Right lobe of liver (tissue), 6 donors: ENCODE results near the gene CCZ1. TPM values are rescaled to one million over a fixed set of nuclear protein-coding genes. Genes with fewer than 3 reads are reported as not detected.
"Not testable (repeated sequence)": the region's sequence is repeated elsewhere in the genome, so short reads cannot be mapped to it uniquely, and the experiment has no call there.

Experiments
- ATAC-seq, 4 donors: fragments of 200-7000 bp; cut with Tn5 transposase; one replicate each; pipeline ENCODE4 v1.9.1; 2020; ENCODE audit warnings: mild to moderate bottlenecking in 4 of 4, moderate library complexity in 4 of 4
- DNase-seq, 3 donors: peaks; one replicate each; pipeline ENCODE4 v3.0.0-alpha.2; 2020
- H3K27ac ChIP-seq, 3 donors: fragments of 200-600 bp; one replicate each; pipeline ENCODE4 v1.8.0; 2022
- H3K27me3 ChIP-seq, 2 donors: fragments of 200-600 bp; one replicate each; pipeline ENCODE4 v1.8.0; 2022
- H3K36me3 ChIP-seq, 4 donors: fragments of 200-600 bp; sonication (generic) in 1 of 4; one replicate each; pipeline versions ENCODE4 v1.5.1 to v1.8.0; 2017 to 2022; ENCODE audit warnings: control low read depth in 1 of 4
- H3K4me1 ChIP-seq, 4 donors: fragments of 200-600 bp; sonication (generic) in 1 of 4; one replicate each; pipeline versions ENCODE4 v1.5.1 to v1.8.0; 2017 to 2022; ENCODE audit warnings: control low read depth in 1 of 4
- H3K4me3 ChIP-seq, 3 donors: fragments of 200-600 bp; one replicate each; pipeline ENCODE4 v1.8.0; 2022
- H3K9me3 ChIP-seq, 4 donors: fragments of 200-600 bp; sonication (generic) in 1 of 4; one replicate each; pipeline versions ENCODE4 v1.5.1 to v1.8.0; 2017 to 2022; ENCODE audit warnings: control low read depth in 1 of 4
- POLR2A ChIP-seq: fragments of 450-650 bp; IDR thresholded peaks from one replicate; pipeline ENCODE4 v1.6.1; 2017; ENCODE audit warnings: antibody characterized with exemption, mild to moderate bottlenecking
- WGBS: methylation state at CpG from one replicate; pipeline ENCODE4 v1.1.6; 2018; ENCODE audit warnings: low coverage, low lambda C conversion rate; ENCODE audit not compliant: insufficient coverage; ENCODE audit errors: missing lambda C conversion rate; 5-methylcytosine and 5-hydroxymethylcytosine counted together
- intact Hi-C, 2 donors: fragments of 100-400 bp; cut with DNase I; formaldehyde crosslinking; loops; one replicate each; pipeline versions ENCODE4 v1.11.2 to v1.14.1; 2022
- total RNA-seq, 6 experiments: library from RNA; depleted of rRNA in 2 of 6; stranded (reverse); fragments of >200 nt in 2 of 6; fragmentation: NEBNext Ultra II Directional in 3 of 6; extraction: Animal tissue kit (Norgen Biotek cat#: 25700) in 3 of 6; gene quantifications; one replicate each; pipeline versions ENCODE4 v1.1.0 to v1.2.4, GENCODE V29; 2016 to 2023
- TF ChIP-seq, protein P1 (sequence below), 4 donors: fragments of 200-600 bp in 3 of 4; fragments of 450-650 bp in 1 of 4; IDR thresholded peaks; one replicate each; pipeline versions ENCODE4 v1.5.1 to v1.8.0; 2016 to 2022; ENCODE audit warnings: antibody characterized with exemption in 4 of 4, mild to moderate bottlenecking in 2 of 4
- donor health status: DM: no; HTN: yes; CAD: no.
- donor health status: DM: no; HTN: no; CAD: no.
- donor health status: DM: no; HTN: no; CAD: no.
- donor health status: DM: no; HTN: yes; CAD: no.
- donor health status: DM: no; HTN: yes; CAD: no.

CCZ1 gene
- total RNA-seq, 6 experiments from 2014 or later: 18.8 to 35.5 (median 26.6) TPM

DNA sequence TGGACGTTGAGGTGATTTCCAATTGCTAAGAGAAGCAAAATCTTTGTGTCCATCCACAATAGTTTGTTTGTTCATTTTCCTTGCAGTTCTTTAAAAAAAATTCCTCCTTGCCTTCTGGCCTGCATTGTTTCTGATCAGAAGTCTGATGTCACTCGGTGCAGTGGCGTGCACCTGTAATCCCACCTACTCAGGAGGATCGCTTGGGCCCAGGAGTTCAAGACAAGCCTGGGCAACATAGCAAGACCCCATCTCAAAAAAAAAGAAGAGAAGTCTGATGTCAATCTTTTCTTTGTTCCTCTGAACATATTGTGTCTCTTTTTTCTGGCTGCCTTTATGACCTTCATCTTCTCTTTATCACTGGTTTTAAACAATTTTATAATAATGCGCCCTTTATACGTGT, 31.5 kb upstream of the CCZ1 start:
- H3K27ac ChIP-seq: no peak overlapping the region
- H3K36me3 ChIP-seq: no peaks in the 10 kb centered on the region
- WGBS: 77% methylated on average over 3 of the region's 6 CpGs
- no peaks in the 10 kb centered on the region for H3K27me3 ChIP-seq
- H3K4me1 ChIP-seq: no peaks in the 10 kb centered on the region
- ATAC-seq (no peak), DNase-seq (no peak)
- TF ChIP-seq POLR2A: no peak
- TF ChIP-seq, protein P1, sequence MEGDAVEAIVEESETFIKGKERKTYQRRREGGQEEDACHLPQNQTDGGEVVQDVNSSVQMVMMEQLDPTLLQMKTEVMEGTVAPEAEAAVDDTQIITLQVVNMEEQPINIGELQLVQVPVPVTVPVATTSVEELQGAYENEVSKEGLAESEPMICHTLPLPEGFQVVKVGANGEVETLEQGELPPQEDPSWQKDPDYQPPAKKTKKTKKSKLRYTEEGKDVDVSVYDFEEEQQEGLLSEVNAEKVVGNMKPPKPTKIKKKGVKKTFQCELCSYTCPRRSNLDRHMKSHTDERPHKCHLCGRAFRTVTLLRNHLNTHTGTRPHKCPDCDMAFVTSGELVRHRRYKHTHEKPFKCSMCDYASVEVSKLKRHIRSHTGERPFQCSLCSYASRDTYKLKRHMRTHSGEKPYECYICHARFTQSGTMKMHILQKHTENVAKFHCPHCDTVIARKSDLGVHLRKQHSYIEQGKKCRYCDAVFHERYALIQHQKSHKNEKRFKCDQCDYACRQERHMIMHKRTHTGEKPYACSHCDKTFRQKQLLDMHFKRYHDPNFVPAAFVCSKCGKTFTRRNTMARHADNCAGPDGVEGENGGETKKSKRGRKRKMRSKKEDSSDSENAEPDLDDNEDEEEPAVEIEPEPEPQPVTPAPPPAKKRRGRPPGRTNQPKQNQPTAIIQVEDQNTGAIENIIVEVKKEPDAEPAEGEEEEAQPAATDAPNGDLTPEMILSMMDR (IDR thresholded peaks at IDR 0.05): no peak
- intact Hi-C loops: no loop called here
- no peak overlapping the region for H3K4me3 ChIP-seq
- no peaks in the 10 kb centered on the region for H3K9me3 ChIP-seq

DNA sequence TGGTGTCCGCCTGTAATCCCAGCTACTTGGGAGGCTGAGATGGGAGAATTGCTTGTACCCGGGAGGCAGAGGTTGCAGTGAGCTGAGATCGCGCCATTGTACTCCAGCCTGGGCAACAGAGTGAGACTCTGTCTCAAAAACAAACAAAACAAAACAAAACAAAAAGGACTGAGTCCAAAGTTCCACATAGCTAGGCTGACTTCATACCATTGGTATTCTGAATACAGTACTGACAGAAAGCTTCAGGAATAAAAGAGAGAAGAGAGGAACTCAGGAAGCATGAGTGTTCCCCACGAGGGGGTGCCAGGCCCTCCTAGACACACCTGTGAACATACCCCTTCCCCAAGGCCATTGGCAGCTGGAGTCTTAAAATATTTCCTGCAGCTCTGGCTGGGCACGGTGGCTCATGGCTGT, 29.6 kb upstream of the CCZ1 start:
- H3K4me3 ChIP-seq, DNase-seq, H3K9me3 ChIP-seq, H3K27me3 ChIP-seq, H3K27ac ChIP-seq, intact Hi-C loops, H3K4me1 ChIP-seq, H3K36me3 ChIP-seq: not testable (repeated sequence)
- 47% methylated on average over 5 of the region's 6 CpGs for WGBS
- peak in 3 of 4 donors; percentile 59 to 96 (median 84) for ATAC-seq

DNA sequence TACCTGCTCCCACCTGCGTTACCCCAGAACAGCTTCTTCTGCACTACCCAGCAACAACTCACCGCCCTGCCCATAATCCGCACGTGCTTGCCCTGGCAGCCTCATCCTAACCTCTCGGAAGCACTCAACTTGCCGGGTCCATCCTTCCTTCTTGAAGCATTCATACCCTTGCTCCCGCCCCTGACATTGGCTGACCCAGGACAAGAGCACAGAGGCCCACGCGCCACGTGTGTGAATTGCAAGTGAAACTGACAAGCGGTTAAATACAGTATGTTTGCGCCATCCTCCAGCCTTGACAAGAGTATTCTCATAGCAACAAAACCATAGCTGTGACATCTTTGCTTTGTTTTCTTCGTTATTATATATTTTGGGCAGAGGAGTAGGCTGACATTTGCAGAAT, 28.8 kb upstream of the CCZ1 start:
- H3K9me3 ChIP-seq: no peaks in the 10 kb centered on the region
- no peaks in the 10 kb centered on the region for H3K27me3 ChIP-seq
- intact Hi-C loops: no loop called here
- ATAC-seq (no peak), DNase-seq (no peak)
- no peak overlapping the region for H3K27ac ChIP-seq
- H3K4me3 ChIP-seq: no peak overlapping the region
- 92% methylated on average over 12 of the region's 13 CpGs for WGBS
- H3K4me1 ChIP-seq: no peaks in the 10 kb centered on the region
- no peak for TF ChIP-seq POLR2A
- TF ChIP-seq, protein P1 (IDR thresholded peaks at IDR 0.05): no peak
- no peaks in the 10 kb centered on the region for H3K36me3 ChIP-seq

DNA sequence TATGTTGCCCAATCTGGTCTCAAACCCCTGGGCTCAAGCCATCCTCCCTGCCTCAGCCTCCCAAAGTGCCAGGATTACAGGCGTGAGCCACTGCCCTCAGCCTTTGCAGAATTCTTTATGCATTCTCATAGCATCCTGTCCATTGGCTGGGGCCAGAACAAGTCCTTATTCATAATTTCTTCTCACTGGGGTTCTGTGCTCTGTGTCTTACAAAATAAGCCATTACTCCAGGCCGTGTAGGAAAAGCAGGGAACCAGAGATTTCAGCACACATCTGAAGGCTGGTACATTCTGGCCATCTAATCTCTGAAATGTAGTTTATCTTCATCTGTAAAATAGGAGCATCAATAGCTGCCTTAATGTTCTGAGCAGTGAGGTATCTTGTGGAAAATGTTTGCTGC, 28.2 kb upstream of the CCZ1 start:
- 44% methylated on average over 1 of the region's 2 CpGs for WGBS
- ATAC-seq: no peak
- TF ChIP-seq POLR2A: no peak
- TF ChIP-seq, protein P1 (IDR thresholded peaks at IDR 0.05): no peak

DNA sequence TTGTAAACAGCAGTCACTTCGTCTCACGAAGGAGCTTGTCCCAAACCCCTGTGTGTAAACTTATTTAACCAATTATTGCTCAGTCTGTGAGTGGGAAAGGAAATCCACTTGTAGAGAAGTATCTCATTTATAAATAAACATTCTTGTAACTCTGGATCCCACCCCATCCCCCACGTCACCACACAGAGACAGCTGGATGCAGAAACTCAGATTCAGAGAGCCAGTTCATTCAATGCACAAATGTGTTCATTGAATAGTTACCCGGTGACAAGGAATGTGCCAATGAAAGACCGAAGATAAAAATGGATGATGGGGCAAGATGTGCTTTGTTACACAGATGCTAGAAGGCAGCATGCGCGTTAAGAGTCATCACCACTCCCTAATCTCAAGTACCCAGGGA, 26.2 kb upstream of the CCZ1 start:
- Histone ChIP-seq H3K27ac (no peak overlapping the region), H3K4me3 (no peak overlapping the region), H3K27me3 (no peaks in the 10 kb centered on the region), H3K9me3 (no peaks in the 10 kb centered on the region), H3K36me3 (no peaks in the 10 kb centered on the region), H3K4me1 (no peaks in the 10 kb centered on the region)
- intact Hi-C loops: no loop called here
- TF ChIP-seq, protein P1 (IDR thresholded peaks at IDR 0.05): no peak
- TF ChIP-seq POLR2A: no peak
- WGBS: 49% methylated on average over 7 of the region's 7 CpGs
- ATAC-seq (no peak), DNase-seq (no peak)

More for the DNA sequence above, 28.2 kb upstream of the CCZ1 start:
- Histone ChIP-seq H3K9me3 (no peaks in the 10 kb centered on the region), H3K4me1 (no peaks in the 10 kb centered on the region), H3K4me3 (no peak overlapping the region), H3K27me3 (no peaks in the 10 kb centered on the region), H3K36me3 (no peaks in the 10 kb centered on the region), H3K27ac (no peak overlapping the region)
- no peak for DNase-seq
- intact Hi-C loops: no loop called here

DNA sequence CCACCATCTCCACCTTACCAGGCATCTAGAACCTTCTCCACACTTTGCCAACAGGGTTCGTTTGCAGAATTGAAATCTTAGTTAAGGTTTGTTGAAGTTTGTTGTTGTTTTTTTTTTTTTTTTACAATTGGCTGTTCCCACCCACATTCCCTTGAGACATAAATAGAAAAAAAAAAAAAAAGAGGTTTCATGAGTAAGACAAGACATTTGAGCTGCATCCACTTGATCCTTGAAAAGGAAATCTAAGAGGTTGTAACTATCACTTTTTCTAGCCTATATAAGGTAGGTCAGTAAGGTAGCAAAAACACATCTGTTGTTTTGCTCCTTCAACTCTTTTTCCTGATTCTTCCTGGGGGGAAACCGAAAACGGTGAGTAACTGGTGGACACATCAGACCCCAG, 18.9 kb upstream of the CCZ1 start:
- H3K9me3 ChIP-seq, ATAC-seq, H3K27ac ChIP-seq, H3K4me3 ChIP-seq, intact Hi-C loops, H3K27me3 ChIP-seq, H3K4me1 ChIP-seq, DNase-seq, H3K36me3 ChIP-seq: not testable (repeated sequence)
- 76% methylated on average over 3 of the region's 3 CpGs for WGBS

DNA sequence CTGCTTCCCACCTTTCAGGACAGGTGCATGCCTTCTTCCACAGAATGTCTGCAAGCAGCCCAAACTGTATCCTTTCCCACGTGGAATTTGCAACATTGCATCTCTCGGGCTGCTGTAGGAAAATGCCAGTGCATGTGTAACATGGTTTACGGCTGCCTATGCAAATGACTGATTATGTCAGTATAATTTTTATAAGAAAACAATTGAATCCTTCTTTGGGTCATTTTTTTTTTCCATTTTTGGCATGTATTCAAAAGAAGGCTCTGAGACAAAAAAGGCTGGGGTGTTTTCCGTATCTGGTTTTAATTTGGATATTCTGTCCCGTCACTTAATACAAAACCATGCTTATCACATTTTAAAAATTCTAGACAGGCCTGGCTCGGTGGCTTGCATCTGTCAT, 18.4 kb upstream of the CCZ1 start:
- H3K27me3 ChIP-seq, H3K4me3 ChIP-seq, H3K36me3 ChIP-seq, ATAC-seq, H3K9me3 ChIP-seq, intact Hi-C loops, DNase-seq, H3K4me1 ChIP-seq, H3K27ac ChIP-seq: not testable (repeated sequence)
- 70% methylated on average over 6 of the region's 6 CpGs for WGBS

DNA sequence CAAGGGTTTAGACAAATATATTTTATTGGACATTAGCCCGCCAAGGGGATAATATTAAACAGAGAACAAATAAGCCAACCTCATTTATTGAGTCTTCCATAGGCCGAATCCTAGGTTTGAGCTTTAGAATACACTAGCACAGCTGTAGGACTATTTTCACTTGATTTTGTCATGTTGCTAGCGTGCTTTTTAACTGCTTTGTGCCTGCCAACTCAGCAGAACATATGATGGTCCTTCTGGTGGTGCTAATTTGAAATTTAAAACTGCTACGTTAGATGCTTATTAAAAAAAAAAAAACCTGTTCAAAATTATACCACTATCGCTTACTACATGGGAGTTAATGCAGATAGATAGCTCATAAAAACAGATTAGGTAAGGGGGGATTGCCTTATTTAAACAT, 14.1 kb upstream of the CCZ1 start:
- DNase-seq, ATAC-seq, H3K4me3 ChIP-seq, H3K4me1 ChIP-seq, intact Hi-C loops, H3K27me3 ChIP-seq, H3K36me3 ChIP-seq, H3K9me3 ChIP-seq, H3K27ac ChIP-seq: not testable (repeated sequence)
- 84% methylated on average over 5 of the region's 5 CpGs for WGBS
